Skeletal muscle satellite cell (primary cell): ENCODE results near the gene RTRAF.

Source experiments
- H3K27me3 ChIP-seq: 2 replicates; pipeline ENCODE4 v1.7.0; 2013; ENCODE audit warnings: low read length; ENCODE audit not compliant: control insufficient read depth, insufficient read depth
- H3K36me3 ChIP-seq: 2 replicates; pipeline ENCODE4 v1.7.0; 2013; ENCODE audit warnings: mild to moderate bottlenecking, control low read depth, low read length; ENCODE audit not compliant: insufficient read depth
- H3K4me1 ChIP-seq: 2 replicates; pipeline ENCODE4 v1.7.0; 2013; ENCODE audit warnings: low read length; ENCODE audit not compliant: control insufficient read depth, insufficient read depth
- H3K4me2 ChIP-seq: 2 replicates; pipeline ENCODE4 v1.7.0; 2013; ENCODE audit warnings: mild to moderate bottlenecking, low read length
- H3K4me3 ChIP-seq: 2 replicates; pipeline ENCODE4 v1.7.0; 2013; ENCODE audit warnings: low read length
- H3K9ac ChIP-seq: 2 replicates; pipeline ENCODE4 v1.7.0; 2013; ENCODE audit warnings: mild to moderate bottlenecking, low read depth, low read length, moderate library complexity
- H3K9me3 ChIP-seq: replicated peaks from 2 replicates; pipeline ENCODE4 v1.7.0; 2013; ENCODE audit warnings: mild to moderate bottlenecking, control low read depth, low read length

Gene RTRAF

DNA sequence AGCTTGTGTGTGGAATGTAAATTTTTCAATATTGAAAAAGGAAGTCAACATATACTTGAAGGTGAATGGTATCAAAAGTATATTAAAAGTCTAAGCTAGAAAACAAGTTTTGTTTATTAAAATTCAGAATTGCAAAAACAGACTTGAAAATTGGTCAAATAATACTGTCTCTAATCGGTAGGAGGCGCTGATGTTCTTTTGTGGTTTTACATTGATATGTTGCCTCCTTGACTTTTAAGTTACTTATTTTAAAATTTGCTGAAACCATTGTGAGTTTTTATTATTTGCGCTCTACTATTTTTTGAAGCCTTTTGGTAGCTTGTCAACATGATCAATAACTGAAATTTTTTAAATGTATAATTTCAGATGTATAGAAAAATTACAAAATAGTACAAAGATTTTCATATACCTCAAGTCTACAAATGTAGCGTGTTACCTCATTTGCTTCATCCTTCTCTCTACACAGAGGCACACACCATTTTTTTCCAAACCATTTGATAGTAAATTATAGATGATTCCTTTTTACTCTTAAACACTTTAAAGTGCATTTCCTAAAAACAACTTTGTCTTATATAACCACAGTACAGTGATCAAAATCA lies 6.9 kb downstream of the RTRAF start:
- Histone ChIP-seq H3K4me2 (no peak overlapping the region), H3K4me1 (peaks cover 29% of the 10 kb centered on the region), H3K36me3 (peaks cover 49% of the 10 kb centered on the region), H3K9ac (no peak overlapping the region), H3K4me3 (no peak overlapping the region), H3K9me3 (no peaks in the 10 kb centered on the region), H3K27me3 (no peaks in the 10 kb centered on the region)

DNA sequence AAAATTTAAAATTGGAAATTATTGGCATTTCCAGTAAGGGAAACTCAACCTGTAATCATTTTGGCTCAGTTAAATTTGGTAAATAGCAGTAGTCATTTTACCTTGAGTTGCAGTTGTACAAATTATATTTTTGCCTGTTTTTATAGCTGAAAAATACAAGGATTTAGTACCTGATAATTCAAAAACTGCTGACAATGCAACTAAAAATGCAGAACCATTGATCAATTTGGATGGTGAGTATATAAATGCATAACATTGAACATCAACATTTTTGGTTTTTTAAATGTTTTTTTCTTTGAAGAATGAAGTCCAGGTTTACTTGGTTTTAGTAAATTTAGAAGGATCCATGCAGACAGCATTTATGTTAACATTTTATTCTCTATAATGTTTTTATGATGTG lies 9.0 kb downstream of the RTRAF start:
- Histone ChIP-seq H3K4me1 (peaks cover 47% of the 10 kb centered on the region), H3K27me3 (no peaks in the 10 kb centered on the region), H3K9me3 (no peaks in the 10 kb centered on the region), H3K4me3 (no peak overlapping the region), H3K4me2 (no peak overlapping the region), H3K9ac (peak overlapping the region; percentile 42), H3K36me3 (peaks cover 55% of the 10 kb centered on the region)

DNA sequence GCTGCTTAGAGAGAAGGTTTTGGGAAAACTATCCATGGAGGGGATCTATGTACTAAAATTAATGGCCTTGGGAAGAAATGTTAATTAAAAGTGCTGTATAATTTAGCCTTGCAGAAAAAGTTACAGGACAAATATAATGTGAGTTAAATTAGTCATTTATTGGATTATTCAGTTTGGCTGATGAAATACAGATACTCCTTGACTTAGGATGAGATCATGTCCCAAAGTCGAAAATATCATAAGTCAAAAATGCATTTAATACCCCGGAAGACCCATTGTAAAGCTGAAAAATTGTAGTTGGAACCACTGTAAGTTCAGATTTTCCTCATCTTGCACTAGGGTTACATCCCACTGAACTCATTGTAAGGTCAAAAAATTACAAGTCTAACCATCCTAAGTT lies 9.7 kb downstream of the RTRAF start:
- peak overlapping the region; percentile 51 for H3K4me2 ChIP-seq
- H3K9me3 ChIP-seq, result no peaks in the 10 kb centered on the region
- H3K9ac ChIP-seq, result peak overlapping the region; percentile 45
- no peaks in the 10 kb centered on the region for H3K27me3 ChIP-seq
- peaks cover 55% of the 10 kb centered on the region for H3K36me3 ChIP-seq
- peaks cover 54% of the 10 kb centered on the region for H3K4me1 ChIP-seq
- H3K4me3 ChIP-seq, result no peak overlapping the region

DNA sequence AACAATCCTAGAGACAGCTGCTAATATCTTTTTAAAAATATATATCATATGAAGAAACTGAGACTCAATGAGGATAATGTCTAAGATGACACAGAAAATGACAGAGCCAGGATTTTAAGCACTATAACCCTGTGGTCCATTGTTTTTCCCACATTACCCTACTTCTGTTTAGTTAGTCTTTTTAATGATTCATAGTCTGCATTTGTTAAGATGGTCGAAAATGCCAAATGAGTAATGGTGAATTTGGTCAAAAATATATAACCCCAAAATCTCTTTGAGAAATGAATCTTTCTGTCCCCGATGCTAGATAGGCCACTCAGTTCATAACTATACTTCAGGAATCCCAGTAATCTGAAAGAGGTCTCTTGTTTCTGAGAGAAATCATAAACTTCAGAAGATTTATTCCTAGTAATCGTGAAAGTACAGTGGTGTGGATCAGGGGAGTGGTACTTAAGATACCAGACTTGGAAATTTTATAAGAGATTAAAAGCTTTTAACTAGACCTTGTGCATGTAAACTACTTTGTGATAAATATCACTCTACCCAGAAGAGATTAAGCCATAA lies 10.8 kb downstream of the RTRAF start:
- H3K36me3 ChIP-seq, result peaks cover 55% of the 10 kb centered on the region
- peak overlapping the region; percentile 51 for H3K4me2 ChIP-seq
- no peaks in the 10 kb centered on the region for H3K27me3 ChIP-seq

DNA sequence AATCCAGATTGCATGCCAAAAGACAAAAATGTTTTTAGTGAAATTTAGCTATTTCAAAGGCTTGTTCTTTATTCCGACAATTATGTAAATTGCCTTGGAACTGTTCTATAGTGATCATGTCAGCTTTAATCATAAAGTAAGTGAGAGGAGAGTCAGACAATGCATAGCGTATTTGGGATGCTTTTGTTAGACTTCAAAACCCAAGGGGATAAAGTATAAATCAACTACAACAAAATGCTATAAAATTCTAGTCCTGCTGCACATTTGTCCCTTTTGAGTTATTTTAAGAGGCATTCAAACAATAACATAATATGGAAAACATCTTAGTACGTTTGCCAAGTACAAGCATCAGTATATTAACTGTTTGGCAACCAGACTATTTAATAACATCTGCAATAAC lies 11.3 kb downstream of the RTRAF start:
- H3K4me2 ChIP-seq, result peak overlapping the region; percentile 51
- H3K9ac ChIP-seq, result peak overlapping the region; percentile 45
- peaks cover 54% of the 10 kb centered on the region for H3K4me1 ChIP-seq
- H3K4me3 ChIP-seq, result no peak overlapping the region
- H3K27me3 ChIP-seq, result no peaks in the 10 kb centered on the region
- peaks cover 56% of the 10 kb centered on the region for H3K36me3 ChIP-seq
- H3K9me3 ChIP-seq, result no peaks in the 10 kb centered on the region

More for the DNA sequence above, 10.8 kb downstream of the RTRAF start:
- H3K4me3 ChIP-seq, result no peak overlapping the region
- no peaks in the 10 kb centered on the region for H3K9me3 ChIP-seq
- peak overlapping the region; percentile 45 for H3K9ac ChIP-seq
- peaks cover 54% of the 10 kb centered on the region for H3K4me1 ChIP-seq

DNA sequence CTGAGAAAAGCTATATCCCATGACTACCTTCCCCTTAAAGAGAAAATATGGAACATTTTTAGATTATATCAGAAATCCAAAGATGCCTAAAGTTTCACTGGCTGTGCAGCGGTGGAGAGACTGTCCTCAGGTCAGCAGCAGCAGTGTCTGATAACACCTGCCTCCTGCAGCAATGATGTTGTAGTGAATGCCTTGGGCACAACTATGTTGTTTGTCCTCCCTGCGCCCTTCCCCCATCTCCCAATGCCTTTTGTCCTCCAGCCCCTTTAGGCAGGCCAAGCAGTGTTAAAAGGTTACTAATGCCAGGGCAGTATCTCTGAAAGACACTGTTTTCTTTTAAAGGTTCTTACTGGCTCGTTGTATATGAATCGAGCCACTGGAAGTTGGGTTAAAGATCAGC lies 13.2 kb downstream of the RTRAF start:
- Histone ChIP-seq H3K36me3 (peaks cover 68% of the 10 kb centered on the region), H3K4me2 (no peak overlapping the region), H3K4me3 (no peak overlapping the region), H3K27me3 (no peaks in the 10 kb centered on the region), H3K9me3 (no peaks in the 10 kb centered on the region), H3K4me1 (peaks cover 54% of the 10 kb centered on the region), H3K9ac (peak overlapping the region; percentile 30)

DNA sequence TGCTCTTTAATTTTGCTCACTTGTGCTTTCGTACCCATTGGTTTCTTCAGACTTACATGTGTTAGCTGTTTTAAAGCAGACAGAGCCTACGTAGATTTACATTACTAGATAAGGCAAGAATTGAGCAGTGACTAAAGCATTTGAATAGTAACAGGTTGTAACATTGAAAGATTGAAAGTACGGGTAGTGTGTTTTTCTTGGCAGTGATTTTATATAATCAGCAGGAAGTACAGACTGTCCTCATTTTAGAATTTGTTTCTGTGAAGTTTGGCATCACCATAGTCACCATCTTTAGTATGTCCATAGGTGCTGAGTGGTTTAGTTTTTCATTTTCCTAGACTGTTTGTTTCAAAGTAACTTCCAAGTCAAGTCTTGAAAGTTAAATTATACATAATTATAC lies 14.0 kb downstream of the RTRAF start:
- Histone ChIP-seq H3K27me3 (no peaks in the 10 kb centered on the region), H3K9me3 (no peaks in the 10 kb centered on the region), H3K4me2 (peak overlapping the region; percentile 34), H3K4me1 (peaks cover 54% of the 10 kb centered on the region), H3K36me3 (peaks cover 72% of the 10 kb centered on the region), H3K9ac (peak overlapping the region; percentile 30), H3K4me3 (no peak overlapping the region)

DNA sequence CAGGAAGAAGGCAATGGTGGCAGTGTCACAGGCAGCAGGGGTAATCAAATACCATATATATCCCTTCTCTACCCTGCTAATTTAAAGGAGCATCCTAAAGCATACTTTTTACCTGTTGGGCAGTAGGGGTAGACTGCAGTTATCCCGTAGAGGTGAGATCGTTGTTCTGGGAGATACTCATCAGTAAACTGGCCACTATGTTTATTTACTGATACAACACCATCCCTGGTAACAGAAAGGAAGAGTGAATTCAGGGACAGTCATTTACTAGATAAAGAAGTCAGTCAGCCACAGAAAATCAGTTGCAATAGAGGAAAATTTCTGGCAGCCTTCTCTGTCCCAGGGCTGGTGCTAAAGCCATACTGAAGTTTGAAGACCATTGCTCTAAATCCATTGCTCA lies 16.3 kb downstream of the RTRAF start:
- H3K4me2 ChIP-seq, result no peak overlapping the region
- H3K36me3 ChIP-seq, result peaks cover 93% of the 10 kb centered on the region
- no peak overlapping the region for H3K9ac ChIP-seq
- no peaks in the 10 kb centered on the region for H3K27me3 ChIP-seq
- no peaks in the 10 kb centered on the region for H3K9me3 ChIP-seq
- no peak overlapping the region for H3K4me3 ChIP-seq
- H3K4me1 ChIP-seq, result peaks cover 32% of the 10 kb centered on the region

DNA sequence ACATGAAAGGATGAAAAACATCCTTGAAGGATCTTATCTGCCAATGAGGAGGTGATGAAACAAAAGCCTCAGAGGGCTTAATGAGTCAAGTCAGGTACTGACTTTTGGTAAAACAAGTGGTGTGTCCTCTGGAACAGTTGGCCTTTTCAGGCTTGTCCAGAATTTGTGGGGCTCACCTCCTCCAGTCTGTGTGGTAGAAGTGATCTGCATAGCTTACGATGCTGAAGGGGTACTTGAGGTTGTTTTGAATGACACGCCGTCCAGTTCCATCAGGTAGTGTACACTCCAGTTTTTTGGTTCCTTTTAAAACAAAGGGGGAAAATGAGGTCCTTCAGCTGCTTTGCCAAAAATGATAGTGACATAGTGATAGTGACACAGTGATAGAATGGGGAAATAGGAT lies 17.0 kb downstream of the RTRAF start:
- Histone ChIP-seq H3K36me3 (peaks cover 97% of the 10 kb centered on the region), H3K4me1 (peaks cover 26% of the 10 kb centered on the region), H3K27me3 (no peaks in the 10 kb centered on the region), H3K9me3 (no peaks in the 10 kb centered on the region), H3K9ac (no peak overlapping the region), H3K4me2 (no peak overlapping the region), H3K4me3 (no peak overlapping the region)

DNA sequence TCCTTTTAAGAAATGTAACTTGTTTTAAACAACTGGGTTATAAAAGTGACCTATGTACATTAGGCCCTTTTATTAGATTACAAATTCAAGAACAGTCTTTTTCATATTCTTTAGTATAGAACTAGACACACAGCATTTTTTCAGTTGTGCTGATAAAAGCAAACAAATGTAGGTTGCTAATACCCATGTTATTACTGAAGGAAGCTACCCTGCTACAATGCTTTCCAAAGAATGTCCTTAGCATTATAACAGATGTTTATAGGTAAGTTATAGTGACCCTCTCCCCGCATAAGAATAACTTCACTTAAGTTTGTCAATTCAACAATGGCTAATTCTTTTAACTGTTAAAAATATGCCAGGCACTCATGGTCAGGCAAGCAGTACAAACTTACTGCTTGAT lies 17.9 kb downstream of the RTRAF start:
- Histone ChIP-seq H3K4me1 (peaks cover 21% of the 10 kb centered on the region), H3K36me3 (peaks cover 97% of the 10 kb centered on the region), H3K9ac (no peak overlapping the region), H3K4me3 (no peak overlapping the region), H3K27me3 (no peaks in the 10 kb centered on the region), H3K9me3 (no peaks in the 10 kb centered on the region), H3K4me2 (no peak overlapping the region)

DNA sequence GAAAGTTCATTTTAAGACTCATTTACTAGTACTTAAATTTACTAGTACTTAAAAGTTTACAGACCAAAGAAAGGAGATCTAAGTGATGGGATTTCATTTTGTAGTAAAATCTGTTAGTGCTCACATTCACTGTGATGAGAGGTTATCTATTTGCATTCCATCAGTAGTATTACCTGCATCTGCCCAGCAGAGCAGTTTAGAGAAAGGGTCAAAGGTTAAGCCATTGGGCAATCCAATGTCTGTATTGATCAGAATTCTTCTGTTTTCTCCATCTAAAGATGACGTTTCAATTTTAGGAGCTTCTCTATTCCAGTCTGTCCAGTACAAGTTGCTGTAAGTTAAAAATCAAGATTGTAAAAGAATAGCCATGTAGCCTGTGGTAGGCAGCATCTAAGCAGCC lies 18.3 kb downstream of the RTRAF start:
- Histone ChIP-seq H3K4me2 (no peak overlapping the region), H3K9me3 (no peaks in the 10 kb centered on the region), H3K27me3 (no peaks in the 10 kb centered on the region), H3K4me1 (peaks cover 20% of the 10 kb centered on the region), H3K9ac (no peak overlapping the region), H3K36me3 (peaks cover 95% of the 10 kb centered on the region), H3K4me3 (no peak overlapping the region)

DNA sequence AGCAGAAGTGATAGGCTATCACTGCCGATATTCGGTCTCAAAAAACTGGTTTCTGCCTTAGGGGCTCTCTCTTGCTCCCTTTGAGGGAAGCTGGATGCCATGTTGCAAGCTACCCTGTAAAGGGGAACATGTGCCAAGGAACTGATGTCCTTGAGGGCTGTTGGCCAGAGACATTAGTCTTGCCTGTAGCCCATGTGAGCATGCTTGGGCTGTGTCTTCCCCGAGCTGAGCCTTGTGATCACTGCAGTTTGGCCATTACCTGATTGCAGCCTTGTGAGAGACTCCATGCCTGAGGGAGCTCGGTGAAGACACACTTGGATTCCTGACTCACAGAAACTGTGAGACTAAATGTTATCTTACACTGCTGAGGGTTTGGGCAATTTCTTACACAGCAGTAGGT lies 18.8 kb downstream of the RTRAF start:
- H3K9ac ChIP-seq, result no peak overlapping the region
- peaks cover 90% of the 10 kb centered on the region for H3K36me3 ChIP-seq
- H3K4me1 ChIP-seq, result peaks cover 18% of the 10 kb centered on the region
- no peaks in the 10 kb centered on the region for H3K9me3 ChIP-seq
- H3K4me2 ChIP-seq, result no peak overlapping the region
- H3K4me3 ChIP-seq, result no peak overlapping the region
- H3K27me3 ChIP-seq, result no peaks in the 10 kb centered on the region
